ENCODE results near the gene FAM24B. TPM values are rescaled to one million over a fixed set of nuclear protein-coding genes. Genes with fewer than 3 reads are reported as not detected.

Gene FAM24B
- total RNA-seq, 1 donor from 2014 or later, result 11.1 TPM

DNA sequence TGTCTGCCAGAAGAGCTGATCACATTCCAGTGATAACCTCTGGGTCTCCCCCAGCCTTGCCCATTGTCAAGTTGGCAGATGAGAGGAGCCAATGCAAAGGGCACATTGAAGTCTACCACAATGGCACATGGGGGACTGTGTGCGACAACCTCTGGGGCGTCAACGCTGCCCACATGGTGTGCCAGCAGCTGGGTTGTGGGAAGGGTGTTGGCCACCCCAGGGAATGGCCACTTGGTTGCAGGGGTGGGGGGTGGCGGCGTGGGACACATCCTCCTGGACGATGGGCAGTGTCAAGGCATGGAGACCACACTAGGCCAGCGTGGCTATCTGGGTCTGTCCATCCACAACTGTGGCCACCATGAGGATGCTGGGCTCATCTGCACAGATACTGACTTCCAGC, 77.1 kb downstream of the FAM24B start:
- no peaks in the 10 kb centered on the region for H3K27me3 ChIP-seq (ENCODE audit: control insufficient read depth, insufficient read depth, low read length)
- TF ChIP-seq, protein P1, sequence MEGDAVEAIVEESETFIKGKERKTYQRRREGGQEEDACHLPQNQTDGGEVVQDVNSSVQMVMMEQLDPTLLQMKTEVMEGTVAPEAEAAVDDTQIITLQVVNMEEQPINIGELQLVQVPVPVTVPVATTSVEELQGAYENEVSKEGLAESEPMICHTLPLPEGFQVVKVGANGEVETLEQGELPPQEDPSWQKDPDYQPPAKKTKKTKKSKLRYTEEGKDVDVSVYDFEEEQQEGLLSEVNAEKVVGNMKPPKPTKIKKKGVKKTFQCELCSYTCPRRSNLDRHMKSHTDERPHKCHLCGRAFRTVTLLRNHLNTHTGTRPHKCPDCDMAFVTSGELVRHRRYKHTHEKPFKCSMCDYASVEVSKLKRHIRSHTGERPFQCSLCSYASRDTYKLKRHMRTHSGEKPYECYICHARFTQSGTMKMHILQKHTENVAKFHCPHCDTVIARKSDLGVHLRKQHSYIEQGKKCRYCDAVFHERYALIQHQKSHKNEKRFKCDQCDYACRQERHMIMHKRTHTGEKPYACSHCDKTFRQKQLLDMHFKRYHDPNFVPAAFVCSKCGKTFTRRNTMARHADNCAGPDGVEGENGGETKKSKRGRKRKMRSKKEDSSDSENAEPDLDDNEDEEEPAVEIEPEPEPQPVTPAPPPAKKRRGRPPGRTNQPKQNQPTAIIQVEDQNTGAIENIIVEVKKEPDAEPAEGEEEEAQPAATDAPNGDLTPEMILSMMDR (IDR thresholded peaks at IDR 0.05; ENCODE audit: insufficient read depth, low read length, severe bottlenecking), result no peak
- no peak overlapping the region for H3K4me3 ChIP-seq (ENCODE audit: low read depth, low read length)
- FAIRE-seq (no peak), DNase-seq (ENCODE audit: low read depth) (no peak)
- H3K36me3 ChIP-seq (ENCODE audit: control insufficient read depth, insufficient read depth, low read length), result no peaks in the 10 kb centered on the region

Other genes starting within 250 kb of the FAM24B start
- gene C10orf120, start 179.7 kb downstream of the FAM24B start, total RNA-seq, result not detected in 2 replicates
- gene CUZD1, start 33.7 kb downstream of the FAM24B start, total RNA-seq, result 0.51 and 0.79 TPM in 2 replicates
- not detected in 2 replicates for gene FAM24A, start 31.0 kb upstream of the FAM24B start, total RNA-seq
- 10.0 and 15.1 TPM in 2 replicates for gene C10orf88, start 74.6 kb upstream of the FAM24B start, total RNA-seq
- gene PSTK, start 100.8 kb upstream of the FAM24B start, total RNA-seq, result 3.7 and 4.2 TPM in 2 replicates
- gene IKZF5, start 129.2 kb upstream of the FAM24B start, total RNA-seq, result 1.9 and 2.1 TPM in 2 replicates
- 3.4 and 5.4 TPM in 2 replicates for gene ACADSB, start 129.4 kb upstream of the FAM24B start, total RNA-seq

All from bronchial epithelial cell (primary cell).